ENCODE data around the gene DICER1.
"Not testable (repeated sequence)": the region's sequence is repeated elsewhere in the genome, so short reads cannot be mapped to it uniquely, and the experiment has no call there.

DICER1 gene

GRCh38 chr14:95184413-95184790 is 27.1 kb upstream of the DICER1 start:
- DNase-seq (ENCODE audit: low spot score) = no peak

GRCh38 chr14:95183532-95184412 is 26.4 kb upstream of the DICER1 start:
- DNase-seq (ENCODE audit: low spot score) = no peak

GRCh38 chr14:95183082-95183481 is 25.8 kb upstream of the DICER1 start:
- DNase-seq (ENCODE audit: low spot score) = no peak

- no peak for DNase-seq (ENCODE audit: low spot score)
Measured at GRCh38 chr14:95182379-95182778, 25.1 kb upstream of the DICER1 start.

GRCh38 chr14:95180966-95181741 is 23.8 kb upstream of the DICER1 start:
- DNase-seq (ENCODE audit: low spot score) = no peak

- not testable (repeated sequence) for DNase-seq (ENCODE audit: low spot score)
Measured at GRCh38 chr14:95175670-95176069, 18.3 kb upstream of the DICER1 start.

- DNase-seq (ENCODE audit: low spot score) = no peak
Measured at GRCh38 chr14:95174184-95174792, 17.0 kb upstream of the DICER1 start.

GRCh38 chr14:95173518-95173917 is 16.2 kb upstream of the DICER1 start:
- DNase-seq (ENCODE audit: low spot score) = no peak

GRCh38 chr14:95167177-95167576 is 9.8 kb upstream of the DICER1 start:
- no peak for DNase-seq (ENCODE audit: low spot score)

- DNase-seq (ENCODE audit: low spot score) = no peak
Measured at GRCh38 chr14:95165517-95165916, 8.2 kb upstream of the DICER1 start.

GRCh38 chr14:95164506-95164905 is 7.2 kb upstream of the DICER1 start:
- no peak for DNase-seq (ENCODE audit: low spot score)

- no peak for DNase-seq (ENCODE audit: low spot score)
Measured at GRCh38 chr14:95163666-95164065, 6.3 kb upstream of the DICER1 start.

GRCh38 chr14:95163132-95163531 is 5.8 kb upstream of the DICER1 start:
- no peak for DNase-seq (ENCODE audit: low spot score)

GRCh38 chr14:95162641-95163040 is 5.3 kb upstream of the DICER1 start:
- DNase-seq (ENCODE audit: low spot score) = no peak

- no peak for DNase-seq (ENCODE audit: low spot score)
Measured at GRCh38 chr14:95157048-95157326, 342 bp downstream of the DICER1 start.

GRCh38 chr14:95156161-95157047 is 925 bp downstream of the DICER1 start:
- DNase-seq (ENCODE audit: low spot score) = no peak

- DNase-seq (ENCODE audit: low spot score) = no peak
Measured at GRCh38 chr14:95155045-95155444, 2.3 kb downstream of the DICER1 start.

- no peak for DNase-seq (ENCODE audit: low spot score)
Measured at GRCh38 chr14:95153866-95154265, 3.5 kb downstream of the DICER1 start.

GRCh38 chr14:95151561-95151960 is 5.8 kb downstream of the DICER1 start:
- DNase-seq (ENCODE audit: low spot score) = no peak

- DNase-seq (ENCODE audit: low spot score) = no peak
Measured at GRCh38 chr14:95150910-95151309, 6.4 kb downstream of the DICER1 start.

GRCh38 chr14:95149441-95149840 is 7.9 kb downstream of the DICER1 start:
- no peak for DNase-seq (ENCODE audit: low spot score)

GRCh38 chr14:95147597-95147996 is 9.7 kb downstream of the DICER1 start:
- no peak for DNase-seq (ENCODE audit: low spot score)
